Hepatocyte (in vitro differentiated cells): ENCODE data around the gene NEURL2. TPM values are rescaled to one million over a fixed set of nuclear protein-coding genes. Genes with fewer than 3 reads are reported as not detected.

Source experiments
- DNase-seq: peaks from one replicate; pipeline ENCODE4 v3.0.0-alpha.2; 2016; ENCODE audit warnings: low spot score
- H2AFZ ChIP-seq: fragments of 200-600 bp; sonication (generic); 2 replicates; pipeline ENCODE4 v1.6.0; 2016; ENCODE audit warnings: antibody characterized with exemption, mild to moderate bottlenecking
- H3K27ac ChIP-seq: fragments of 200-600 bp; sonication (generic); 2 replicates; pipeline ENCODE4 v1.5.1; 2016; ENCODE audit warnings: mild to moderate bottlenecking
- H3K27me3 ChIP-seq: fragments of 200-600 bp; sonication (generic); 2 replicates; pipeline ENCODE4 v1.6.1; 2016
- H3K36me3 ChIP-seq: fragments of 200-600 bp; sonication (generic); replicated peaks from 2 replicates; pipeline ENCODE4 v1.5.1; 2016; ENCODE audit warnings: low read depth; ENCODE audit not compliant: insufficient read depth
- H3K4me1 ChIP-seq: fragments of 200-600 bp; sonication (generic); 2 replicates; pipeline ENCODE4 v1.5.1; 2016; ENCODE audit warnings: mild to moderate bottlenecking, moderate library complexity; ENCODE audit not compliant: insufficient read depth
- H3K4me2 ChIP-seq: fragments of 200-600 bp; sonication (generic); 2 replicates; pipeline ENCODE4 v1.6.0; 2016
- H3K4me3 ChIP-seq: fragments of 200-600 bp; sonication (generic); 2 replicates; pipeline ENCODE4 v1.5.1; 2016; ENCODE audit warnings: mild to moderate bottlenecking
- H3K79me2 ChIP-seq: fragments of 200-600 bp; sonication (generic); 2 replicates; pipeline ENCODE4 v1.6.0; 2017; ENCODE audit warnings: mild to moderate bottlenecking
- H3K9me2 ChIP-seq: fragments of 200-600 bp; sonication (generic); replicated peaks from 2 replicates; pipeline ENCODE4 v1.6.0; 2017; ENCODE audit warnings: mild to moderate bottlenecking; ENCODE audit not compliant: insufficient read depth
- H3K9me3 ChIP-seq: fragments of 200-600 bp; sonication (generic); 2 replicates; pipeline ENCODE4 v1.5.1; 2016; ENCODE audit warnings: low read depth, mild to moderate bottlenecking
- H4K20me1 ChIP-seq: fragments of 200-600 bp; sonication (generic); 2 replicates; pipeline ENCODE4 v1.6.0; 2016; ENCODE audit warnings: mild to moderate bottlenecking; ENCODE audit not compliant: insufficient read depth, poor library complexity, severe bottlenecking
- CTCF ChIP-seq: fragments of 200-600 bp; sonication (generic); IDR thresholded peaks from 2 replicates; pipeline ENCODE4 v1.5.1; 2016; ENCODE audit warnings: antibody characterized with exemption, mild to moderate bottlenecking; ENCODE audit not compliant: poor library complexity
- EZH2 ChIP-seq: fragments of 200-600 bp; sonication (generic); IDR thresholded peaks from 2 replicates; pipeline ENCODE4 v1.6.1; 2016; ENCODE audit warnings: antibody characterized with exemption, mild to moderate bottlenecking, borderline replicate concordance
- EZH2phosphoT487 ChIP-seq: fragments of 200-600 bp; sonication (generic); IDR thresholded peaks from one replicate; pipeline ENCODE4 v1.6.1; 2018; ENCODE audit warnings: antibody characterized with exemption, mild to moderate bottlenecking, low read depth, moderate library complexity; ENCODE audit not compliant: unreplicated experiment, severe bottlenecking
- WGBS: methylation state at CpG from one replicate; pipeline ENCODE4 v1.1.6; 2016; ENCODE audit warnings: low lambda C conversion rate; ENCODE audit errors: missing lambda C conversion rate; 5-methylcytosine and 5-hydroxymethylcytosine counted together
- polyA plus RNA-seq: library from polyadenylated mRNA; unstranded; fragments of >200 nt; fragmentation: Nextera tagmentation; extraction: Ambion mirVana; gene quantifications from 2 replicates; pipeline ENCODE4 v1.2.1, GENCODE V29; 2016
- total RNA-seq: library from RNA; depleted of rRNA; stranded (reverse); fragments of >200 nt; gene quantifications from 2 replicates; pipeline ENCODE4 v1.2.3, GENCODE V29; 2014

The NEURL2 gene
- total and polyA plus RNA-seq, 2 experiments from 2014 or later, result 11.7 to 12.8 TPM

- H3K36me3 ChIP-seq, result no peaks in the 10 kb centered on the region
- TF ChIP-seq CTCF (no peak), EZH2 (no peak), EZH2phosphoT487 (no peak)
- WGBS, result 93% methylated on average over 5 of the region's 5 CpGs
- no peaks in the 10 kb centered on the region for H3K9me2 ChIP-seq
- no peak overlapping the region for H3K4me3 ChIP-seq
- H3K4me1 ChIP-seq, result peaks cover 20% of the 10 kb centered on the region
- H3K27me3 ChIP-seq, result no peaks in the 10 kb centered on the region
- H3K27ac ChIP-seq, result no peak overlapping the region
- H4K20me1 ChIP-seq, result no peaks in the 10 kb centered on the region
- H2AFZ ChIP-seq, result no peak overlapping the region
- no peaks in the 10 kb centered on the region for H3K9me3 ChIP-seq
- H3K4me2 ChIP-seq, result no peak overlapping the region
- H3K79me2 ChIP-seq, result peaks cover 50% of the 10 kb centered on the region
- DNase-seq, result no peak
Measured at GRCh38 chr20:45859916-45860315, 31.1 kb downstream of the NEURL2 start.

GRCh38 chr20:45857882-45858216 is 33.2 kb downstream of the NEURL2 start:
- no peaks in the 10 kb centered on the region for H3K36me3 ChIP-seq
- TF ChIP-seq EZH2 (no peak), CTCF (no peak), EZH2phosphoT487 (no peak)

GRCh38 chr20:45857114-45857881 is 33.7 kb downstream of the NEURL2 start, which contains the start of the genes ACOT8 and ZSWIM3:
ACOT8 (minus strand) TSS chr20:45857392; CDS start chr20:45857315, 77 bp downstream.
ZSWIM3 (plus strand) TSS chr20:45857614; CDS start chr20:45857826, 212 bp downstream.
- H3K27ac ChIP-seq, result peak within 1 kb of the TSS; percentile 78
- peak; percentile 99 for DNase-seq
- peaks cover 20% of the 10 kb centered on the region for H3K4me1 ChIP-seq
- H3K79me2 ChIP-seq, result peaks cover 60% of the 10 kb centered on the region
- peak within 1 kb of the TSS; percentile 84 for H2AFZ ChIP-seq
- H3K36me3 ChIP-seq, result no peaks in the 10 kb centered on the region
- WGBS, result 1% methylated on average over 36 of the region's 36 CpGs
- TF ChIP-seq EZH2 (no peak), CTCF (no peak), EZH2phosphoT487 (no peak)
- H3K9me3 ChIP-seq, result no peaks in the 10 kb centered on the region
- peak within 1 kb of the TSS; percentile 93 for H3K4me2 ChIP-seq
- H3K27me3 ChIP-seq, result no peaks in the 10 kb centered on the region
- no peaks in the 10 kb centered on the region for H4K20me1 ChIP-seq
- peak within 1 kb of the TSS; percentile 63 for H3K4me3 ChIP-seq
- H3K9me2 ChIP-seq, result no peaks in the 10 kb centered on the region

More at GRCh38 chr20:45857882-45858216, 33.2 kb downstream of the NEURL2 start:
- no peak for DNase-seq
- Histone ChIP-seq H3K27me3 (no peaks in the 10 kb centered on the region), H3K4me3 (peak overlapping the region; percentile 63), H3K4me1 (peaks cover 20% of the 10 kb centered on the region), H3K9me3 (no peaks in the 10 kb centered on the region), H3K79me2 (peaks cover 60% of the 10 kb centered on the region), H3K4me2 (peak overlapping the region; percentile 83), H3K27ac (peak overlapping the region; percentile 78), H4K20me1 (no peaks in the 10 kb centered on the region), H2AFZ (peak overlapping the region; percentile 84), H3K9me2 (no peaks in the 10 kb centered on the region)
- WGBS, result 14% methylated on average over 13 of the region's 13 CpGs
